H1 (cell line): Measurements from ENCODE around the gene SLC1A2. TPM values are rescaled to one million over a fixed set of nuclear protein-coding genes. Genes with fewer than 3 reads are reported as not detected.

ENCODE experiments used
- CTCF ChIA-PET: fragments of 300-600 bp; sonication (Branson Sonifier 250); formaldehyde crosslinking; loops from one replicate; lab custom pipeline; 2021; ENCODE audit not compliant: partially characterized antibody; lab: Charles Lee
- POLR2A ChIA-PET: fragments of 300-600 bp; sonication (Branson Sonifier 250); formaldehyde crosslinking; loops from one replicate; lab custom pipeline; 2021; ENCODE audit warnings: inconsistent platforms; ENCODE audit not compliant: partially characterized antibody; lab: Charles Lee
- DNase-seq, 2 experiments: peaks; one replicate each; pipeline versions ENCODE4 v3.0.0 to v3.0.0-alpha.2; 2010 to 2022; ENCODE audit warnings: low spot score in 2 of 2, low read depth in 1 of 2, mixed read lengths in 1 of 2
- FAIRE-seq: peaks from 2 replicates; lab custom pipeline; 2011; peaks lifted over from hg19 to GRCh38; lab: Jason Lieb, UNC
- H2AFZ ChIP-seq: 2 replicates; pipeline ENCODE4 v1.8.1; 2012; ENCODE audit warnings: low read length, inconsistent platforms
- H2AK5ac ChIP-seq: 2 replicates; pipeline ENCODE4 v1.6.1; 2013; ENCODE audit warnings: low read depth, low read length
- H2BK120ac ChIP-seq: replicated peaks from 2 replicates; pipeline ENCODE3; 2013; ENCODE audit warnings: low read depth, low read length, inconsistent platforms
- H2BK12ac ChIP-seq: 2 replicates; pipeline ENCODE4 v1.6.1; 2013; ENCODE audit warnings: low read depth, low read length
- H2BK15ac ChIP-seq: 2 replicates; pipeline ENCODE4 v1.6.1; 2013; ENCODE audit warnings: low read length
- H2BK20ac ChIP-seq: 2 replicates; pipeline ENCODE4 v1.6.1; 2013; ENCODE audit warnings: low read length
- H2BK5ac ChIP-seq: 2 replicates; pipeline ENCODE4 v1.6.1; 2013; ENCODE audit warnings: low read depth, low read length
- H3K14ac ChIP-seq: 2 replicates; pipeline ENCODE4 v1.6.1; 2013; ENCODE audit warnings: inconsistent platforms; ENCODE audit not compliant: insufficient read length
- H3K18ac ChIP-seq: 2 replicates; pipeline ENCODE4 v1.6.1; 2013; ENCODE audit warnings: low read length; ENCODE audit errors: extremely low read depth
- H3K23ac ChIP-seq: 2 replicates; pipeline ENCODE4 v1.6.1; 2013; ENCODE audit warnings: inconsistent platforms; ENCODE audit not compliant: insufficient read length
- H3K23me2 ChIP-seq: 2 replicates; pipeline ENCODE4 v1.6.1; 2013; ENCODE audit warnings: low read depth, low read length
- H3K27ac ChIP-seq: 2 replicates; pipeline ENCODE4 v1.6.1; 2011; ENCODE audit warnings: low read depth, low read length, inconsistent platforms
- H3K27me3 ChIP-seq, 4 experiments: replicated peaks in 1 of 4; 1 replicate in 1 of 4; 2 replicates in 3 of 4; pipeline versions ENCODE4 v1.6.1 to v1.8.1; 2011 to 2013; ENCODE audit warnings: low read length in 3 of 4, mild to moderate bottlenecking in 3 of 4, inconsistent platforms in 2 of 4, mixed read lengths in 2 of 4, moderate library complexity in 1 of 4; ENCODE audit not compliant: control insufficient read depth in 3 of 4, insufficient read depth in 3 of 4; ENCODE audit errors: extremely low read depth in 1 of 4
- H3K36me3 ChIP-seq, 4 experiments: 2 replicates each; pipeline versions ENCODE4 v1.6.1 to v1.8.1; 2011 to 2013; ENCODE audit warnings: mild to moderate bottlenecking in 4 of 4, low read length in 3 of 4, moderate library complexity in 2 of 4, control low read depth in 1 of 4, inconsistent platforms in 1 of 4; ENCODE audit not compliant: insufficient read depth in 4 of 4, control insufficient read depth in 2 of 4
- H3K4ac ChIP-seq: replicated peaks from 2 replicates; pipeline ENCODE3; 2013; ENCODE audit warnings: low read length, low read depth, mixed read lengths, inconsistent platforms; ENCODE audit not compliant: insufficient read length
- H3K4me1 ChIP-seq, 4 experiments: replicated peaks in 1 of 4; 1 replicate in 1 of 4; 2 replicates in 3 of 4; pipeline versions ENCODE4 v1.6.1 to v1.8.1; 2011 to 2013; ENCODE audit warnings: low read length in 3 of 4, inconsistent platforms in 2 of 4, mixed read lengths in 1 of 4; ENCODE audit not compliant: insufficient read depth in 4 of 4, control insufficient read depth in 3 of 4
- H3K4me2 ChIP-seq, 2 experiments: 2 replicates each; pipeline versions ENCODE4 v1.6.1 to v1.8.1; 2011 to 2013; ENCODE audit warnings: low read depth in 2 of 2, low read length in 2 of 2, control low read depth in 1 of 2, inconsistent platforms in 1 of 2, mild to moderate bottlenecking in 1 of 2; ENCODE audit not compliant: insufficient read depth in 1 of 2
- H3K4me3 ChIP-seq, 4 experiments: fragments of 200-600, 300-600 bp in 1 of 4; sonication (generic), shearing (Covaris generic), sonication (Bioruptor Twin) in 1 of 4; 2 replicates each; pipeline versions ENCODE4 v1.5.1 to v1.8.1; 2011 to 2016; ENCODE audit warnings: low read length in 4 of 4, low read depth in 3 of 4, control low read depth in 2 of 4, inconsistent platforms in 2 of 4, mild to moderate bottlenecking in 2 of 4, mixed read lengths in 1 of 4, moderate library complexity in 1 of 4; ENCODE audit not compliant: insufficient read depth in 2 of 4; ENCODE audit errors: extremely low read depth in 1 of 4
- H3K56ac ChIP-seq: replicated peaks from 2 replicates; pipeline ENCODE3; 2013; ENCODE audit warnings: low read depth, mild to moderate bottlenecking, mixed read lengths, low read length, inconsistent platforms; ENCODE audit not compliant: insufficient read length
- H3K79me1 ChIP-seq: 2 replicates; pipeline ENCODE4 v1.6.1; 2013; ENCODE audit warnings: low read depth, low read length, control low read depth
- H3K79me2 ChIP-seq, 2 experiments: 2 replicates each; pipeline versions ENCODE4 v1.6.1 to v1.8.1; 2012 to 2013; ENCODE audit warnings: low read length in 2 of 2, mild to moderate bottlenecking in 2 of 2, inconsistent platforms in 1 of 2; ENCODE audit not compliant: insufficient read depth in 2 of 2, control insufficient read depth in 1 of 2
- H3K9ac ChIP-seq, 4 experiments: replicated peaks in 1 of 4; 1 replicate in 1 of 4; 2 replicates in 3 of 4; pipeline versions ENCODE4 v1.6.1 to v1.8.1; 2011 to 2013; ENCODE audit warnings: low read depth in 3 of 4, low read length in 3 of 4, control low read depth in 2 of 4, mild to moderate bottlenecking in 2 of 4, moderate library complexity in 2 of 4, inconsistent platforms in 1 of 4; ENCODE audit errors: extremely low read depth in 1 of 4
- H3K9me3 ChIP-seq, 2 experiments: 2 replicates each; pipeline versions ENCODE4 v1.6.1 to v1.8.1; 2012 to 2013; ENCODE audit warnings: mild to moderate bottlenecking in 2 of 2, moderate library complexity in 2 of 2, control low read depth in 1 of 2, inconsistent platforms in 1 of 2, low read depth in 1 of 2, low read length in 1 of 2, mixed read lengths in 1 of 2; ENCODE audit not compliant: insufficient read depth in 2 of 2
- H4K20me1 ChIP-seq, 2 experiments: replicated peaks in 1 of 2; 2 replicates each; pipeline versions ENCODE3 to v1.8.1; 2011 to 2013; ENCODE audit warnings: inconsistent platforms in 2 of 2, low read length in 2 of 2, mild to moderate bottlenecking in 1 of 2; ENCODE audit not compliant: insufficient read depth in 2 of 2, control insufficient read depth in 1 of 2
- H4K5ac ChIP-seq: 2 replicates; pipeline ENCODE4 v1.6.1; 2013; ENCODE audit warnings: low read length, low read depth, mixed read lengths, inconsistent platforms; ENCODE audit not compliant: insufficient read length
- H4K8ac ChIP-seq: 2 replicates; pipeline ENCODE4 v1.8.0; 2013; ENCODE audit warnings: mild to moderate bottlenecking, moderate library complexity, low read length, inconsistent platforms; ENCODE audit not compliant: insufficient read depth; ENCODE audit errors: extremely low read depth
- H4K91ac ChIP-seq: replicated peaks from 2 replicates; pipeline ENCODE3; 2013; ENCODE audit warnings: low read length, mixed read lengths, inconsistent platforms; ENCODE audit not compliant: insufficient read length
- ATF3 ChIP-seq: IDR thresholded peaks from 2 replicates; pipeline ENCODE4 v1.6.1; 2011; ENCODE audit warnings: low read depth, mild to moderate bottlenecking, low read length; ENCODE audit not compliant: insufficient read depth
- CEBPB ChIP-seq: IDR thresholded peaks from 2 replicates; pipeline ENCODE4 v1.6.1; 2012; ENCODE audit warnings: low read depth, low read length
- CHD2 ChIP-seq: IDR thresholded peaks from 2 replicates; pipeline ENCODE4 v1.6.1; 2012; ENCODE audit warnings: low read length, improper control_type of control experiment
- EGR1 ChIP-seq: IDR thresholded peaks from 2 replicates; pipeline ENCODE4 v1.6.1; 2011; ENCODE audit warnings: low read depth, low read length, borderline replicate concordance
- EP300 ChIP-seq, 2 experiments: IDR thresholded peaks; 1 replicate in 1 of 2; 2 replicates in 1 of 2; pipeline ENCODE4 v1.6.1; 2011 to 2012; ENCODE audit warnings: low read depth in 2 of 2, low read length in 2 of 2, mild to moderate bottlenecking in 2 of 2, borderline replicate concordance in 1 of 2, inconsistent platforms in 1 of 2, moderate library complexity in 1 of 2
- HDAC2 ChIP-seq, 2 experiments: fragments of 300-600 bp in 1 of 2; sonication (generic) in 1 of 2; IDR thresholded peaks; 2 replicates each; pipeline ENCODE4 v1.6.1; 2011 to 2012; ENCODE audit warnings: low read depth in 2 of 2, low read length in 2 of 2, mild to moderate bottlenecking in 2 of 2, moderate library complexity in 2 of 2, borderline replicate concordance in 1 of 2, inconsistent platforms in 1 of 2
- HDAC6 ChIP-seq: IDR thresholded peaks from one replicate; pipeline ENCODE4 v1.7.1; 2012; ENCODE audit warnings: low read depth, mild to moderate bottlenecking, inconsistent platforms, low read length, moderate library complexity
- KDM1A ChIP-seq: fragments of 200-600, 300-600 bp; sonication (generic); IDR thresholded peaks from 2 replicates; pipeline ENCODE4 v1.7.1; 2016; ENCODE audit warnings: mild to moderate bottlenecking, low read length, borderline replicate concordance
- POLR2AphosphoS5 ChIP-seq: IDR thresholded peaks from 2 replicates; pipeline ENCODE4 v1.6.1; 2011; ENCODE audit warnings: low read depth, low read length
- SP2 ChIP-seq: IDR thresholded peaks from 2 replicates; pipeline ENCODE4 v1.6.1; 2012; ENCODE audit warnings: mild to moderate bottlenecking, low read length, inconsistent platforms
- WGBS, 2 experiments: shearing (Covaris generic) in 1 of 2; methylation state at CpG; one replicate each; pipeline versions ENCODE4 v1.1.6 to v1.1.7; 2013 to 2015; ENCODE audit warnings: low lambda C conversion rate in 2 of 2, mixed read lengths in 2 of 2, inconsistent platforms in 1 of 2, low coverage in 1 of 2, missing lambda C conversion rate in 1 of 2; ENCODE audit not compliant: insufficient replicate concordance in 2 of 2, insufficient coverage in 1 of 2, insufficient read length in 1 of 2; ENCODE audit errors: extremely low coverage in 1 of 2, missing lambda C conversion rate in 1 of 2; 5-methylcytosine and 5-hydroxymethylcytosine counted together
- polyA plus RNA-seq, 7 experiments: library from polyadenylated mRNA; depleted of rRNA in 3 of 7; stranded (reverse) in 5 of 7; unstranded in 2 of 7; fragments of >200 nt in 5 of 7; fragments of 200-250 nt in 2 of 7; gene quantifications; 1 replicate in 5 of 7; 2 replicates in 1 of 7; 4 replicates in 1 of 7; pipeline versions ENCODE4 v1.2.1 to v1.2.3, GENCODE V29; 2011 to 2013; ENCODE audit warnings: missing spikeins in 2 of 7, mixed read lengths in 2 of 7
- total RNA-seq: library from RNA; stranded (reverse); fragmentation: NEBNext Ultra II Directional; extraction: Animal tissue kit (Norgen Biotek cat#: 25700); gene quantifications from 2 replicates; pipeline ENCODE4 v1.2.1, GENCODE V29; 2021

The SLC1A2 gene
- total and polyA plus RNA-seq, 2 of the 8 experiments (the other 6 are each of a cell fraction or from before 2014, with no cell fraction given) = 0.57 to 1.2 TPM

- no peak for DNase-seq
- 0 out of 2 replicates have a peak overlapping the region, but pooled peaks have one; percentile 29 for H2AFZ ChIP-seq
- CTCF ChIA-PET = interaction anchor here (0.7 kb wide), 1 partner anchor 134 kb away, joined by 3 read pairs; no protein-coding TSS in a partner anchor
- H3K18ac ChIP-seq = no peak overlapping the region
- no peaks in the 10 kb centered on the region for H3K4me1 ChIP-seq
- H4K91ac ChIP-seq = no peak overlapping the region
- no peak overlapping the region for H3K4ac ChIP-seq
- H2AK5ac ChIP-seq = no peak overlapping the region
- no peak overlapping the region for H2BK20ac ChIP-seq
- no peaks in the 10 kb centered on the region for H3K79me1 ChIP-seq
- 72% methylated on average over 6 of the region's 6 CpGs; no CpG with 5 or more reads in 1 of the 2 experiments for WGBS, 2 experiments
- H3K36me3 ChIP-seq = no peaks in the 10 kb centered on the region
- H2BK5ac ChIP-seq = no peak overlapping the region
- no peak overlapping the region for H3K23ac ChIP-seq
- no peaks in the 10 kb centered on the region; a peak in 1 of 7 replicates for H3K27me3 ChIP-seq
- H3K9ac ChIP-seq = no peak overlapping the region
- H3K23me2 ChIP-seq = peaks cover 2% of the 10 kb centered on the region; the same call in 1 of the 2 replicates
- H2BK12ac ChIP-seq = no peak overlapping the region
- H3K4me2 ChIP-seq = no peak overlapping the region
- no peak overlapping the region for H3K14ac ChIP-seq
- no peak overlapping the region for H4K5ac ChIP-seq
- H4K8ac ChIP-seq = no peak overlapping the region
- H3K79me2 ChIP-seq = no peaks in the 10 kb centered on the region
- H4K20me1 ChIP-seq = no peaks in the 10 kb centered on the region
- no peak overlapping the region for H2BK15ac ChIP-seq
- H3K4me3 ChIP-seq = no peak overlapping the region
- POLR2A ChIA-PET = no interaction called here
- no peak overlapping the region for H3K56ac ChIP-seq
- no peak for FAIRE-seq
- H2BK120ac ChIP-seq = no peak overlapping the region
- no peak overlapping the region for H3K27ac ChIP-seq
- no peaks in the 10 kb centered on the region for H3K9me3 ChIP-seq
- TF ChIP-seq HDAC2 (IDR thresholded peaks at IDR 0.05; ENCODE audit: borderline replicate concordance in 1 of 2, low read depth in 2 of 2, low read length in 2 of 2) = no peak
- TF ChIP-seq EGR1 = no peak
- TF ChIP-seq KDM1A = no peak
- no peak for TF ChIP-seq SP2
- 0 out of 2 replicates have a peak, but pooled peaks have one; percentile 34 for TF ChIP-seq ATF3
- no peak for TF ChIP-seq CHD2
- peak; percentile 77; the same call in 1 of the 2 replicates for TF ChIP-seq CEBPB
- no peak for TF ChIP-seq POLR2AphosphoS5
- no peak for TF ChIP-seq EP300 (IDR thresholded peaks at IDR 0.05; ENCODE audit: borderline replicate concordance in 1 of 2, low read depth in 2 of 2, low read length in 2 of 2)
- no peak for TF ChIP-seq HDAC6
These were observed 144.2 kb downstream of the SLC1A2 start for GRCh38 chr11:35274909-35275785.
